ENCODE measurements around the gene ARMH3.
A peak's percentile ranks its signal among the peaks of the same experiment; 100 is the strongest.
"Not testable (repeated sequence)": the region's sequence is repeated elsewhere in the genome, so short reads cannot be mapped to it uniquely, and the experiment has no call there.

ARMH3 gene, protein sequence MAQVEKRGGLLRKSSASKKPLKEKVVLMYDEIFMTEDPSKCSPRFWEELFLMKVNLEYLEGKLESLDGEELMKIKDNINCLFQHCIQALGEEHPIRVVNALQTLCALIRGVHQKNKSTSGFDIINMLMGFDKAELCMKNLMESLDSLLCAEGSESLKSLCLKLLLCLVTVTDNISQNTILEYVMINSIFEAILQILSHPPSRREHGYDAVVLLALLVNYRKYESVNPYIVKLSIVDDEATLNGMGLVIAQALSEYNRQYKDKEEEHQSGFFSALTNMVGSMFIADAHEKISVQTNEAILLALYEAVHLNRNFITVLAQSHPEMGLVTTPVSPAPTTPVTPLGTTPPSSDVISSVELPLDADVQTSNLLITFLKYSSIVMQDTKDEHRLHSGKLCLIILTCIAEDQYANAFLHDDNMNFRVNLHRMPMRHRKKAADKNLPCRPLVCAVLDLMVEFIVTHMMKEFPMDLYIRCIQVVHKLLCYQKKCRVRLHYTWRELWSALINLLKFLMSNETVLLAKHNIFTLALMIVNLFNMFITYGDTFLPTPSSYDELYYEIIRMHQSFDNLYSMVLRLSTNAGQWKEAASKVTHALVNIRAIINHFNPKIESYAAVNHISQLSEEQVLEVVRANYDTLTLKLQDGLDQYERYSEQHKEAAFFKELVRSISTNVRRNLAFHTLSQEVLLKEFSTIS

GRCh38 chr10:102055647-102056419, at the start of gene ARMH3:
TSS of gene ARMH3 (minus strand) at chr10:102056173. CDS start at chr10:102040114, 16,059 bp downstream.
- peak; percentile 80 for DNase-seq (ENCODE audit: low read depth)

GRCh38 chr10:102102421-102102820, 46.4 kb upstream of the ARMH3 start:
- DNase-seq (ENCODE audit: low read depth): no peak

DNA sequence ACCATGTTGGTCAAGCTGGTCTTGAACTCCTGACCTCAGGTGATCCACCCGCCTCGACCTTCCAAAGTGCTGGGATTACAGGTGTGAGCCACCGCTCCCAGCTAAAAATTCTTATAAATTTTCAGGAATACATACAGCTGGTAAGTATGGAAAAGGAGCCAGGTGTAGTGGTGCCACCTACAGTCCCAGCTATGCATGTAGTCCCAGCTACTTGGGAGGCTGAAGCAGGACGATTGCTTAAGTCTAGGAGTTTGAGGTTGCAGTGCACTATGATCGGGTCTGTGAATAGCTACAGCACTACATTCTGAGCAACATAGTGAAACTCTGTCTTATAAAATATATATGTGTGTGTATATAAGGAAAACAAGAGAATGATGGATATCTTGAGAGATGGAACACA, 45.2 kb upstream of the ARMH3 start:
- DNase-seq (ENCODE audit: low read depth): no peak

DNA sequence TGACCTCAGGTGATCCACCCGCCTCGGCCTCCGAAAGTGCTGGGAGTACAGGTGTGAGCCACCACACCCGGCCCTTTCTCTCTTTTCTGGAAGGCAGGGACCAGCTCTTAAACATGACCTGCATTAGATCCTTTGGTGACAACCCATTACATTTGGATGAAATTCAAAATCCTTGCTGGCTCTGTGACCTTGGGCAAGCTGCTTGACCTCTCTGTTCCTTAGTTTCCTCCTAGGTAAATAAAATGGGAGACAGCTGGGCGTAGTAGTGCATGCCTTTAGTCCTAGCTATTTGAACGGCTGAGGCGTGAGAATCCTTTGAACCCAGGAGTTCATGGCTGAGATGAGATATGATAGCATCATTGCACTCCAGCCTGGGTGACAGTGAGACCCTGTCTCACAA, 40.5 kb upstream of the ARMH3 start:
- DNase-seq (ENCODE audit: low read depth): no peak

DNA sequence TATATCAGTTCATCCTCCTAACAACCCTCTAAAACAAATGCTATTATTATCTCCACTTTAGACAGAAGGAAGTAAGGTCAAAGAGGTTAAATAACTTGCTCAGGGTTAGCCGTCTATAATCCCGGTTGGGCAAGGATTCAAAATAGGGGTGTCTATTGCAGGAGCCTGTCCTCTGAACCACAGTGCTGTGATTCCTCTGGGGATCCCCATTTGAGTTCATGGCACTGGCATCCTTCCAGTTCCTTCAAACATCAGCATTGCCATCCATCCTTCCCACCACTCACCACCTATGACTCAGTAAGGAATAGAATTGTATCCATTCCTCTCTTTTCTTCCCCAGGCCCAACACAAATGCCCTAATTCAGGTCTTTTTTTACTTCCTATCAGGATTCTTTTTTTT, 34.8 kb upstream of the ARMH3 start:
- DNase-seq (ENCODE audit: low read depth): no peak

- DNase-seq (ENCODE audit: low read depth): no peak
Measured at GRCh38 chr10:102086196-102086595, 30.2 kb upstream of the ARMH3 start.

- DNase-seq (ENCODE audit: low read depth): no peak
Measured at GRCh38 chr10:102085336-102085735, 29.4 kb upstream of the ARMH3 start.

GRCh38 chr10:102083541-102083940, 27.6 kb upstream of the ARMH3 start:
- DNase-seq (ENCODE audit: low read depth): no peak

DNA sequence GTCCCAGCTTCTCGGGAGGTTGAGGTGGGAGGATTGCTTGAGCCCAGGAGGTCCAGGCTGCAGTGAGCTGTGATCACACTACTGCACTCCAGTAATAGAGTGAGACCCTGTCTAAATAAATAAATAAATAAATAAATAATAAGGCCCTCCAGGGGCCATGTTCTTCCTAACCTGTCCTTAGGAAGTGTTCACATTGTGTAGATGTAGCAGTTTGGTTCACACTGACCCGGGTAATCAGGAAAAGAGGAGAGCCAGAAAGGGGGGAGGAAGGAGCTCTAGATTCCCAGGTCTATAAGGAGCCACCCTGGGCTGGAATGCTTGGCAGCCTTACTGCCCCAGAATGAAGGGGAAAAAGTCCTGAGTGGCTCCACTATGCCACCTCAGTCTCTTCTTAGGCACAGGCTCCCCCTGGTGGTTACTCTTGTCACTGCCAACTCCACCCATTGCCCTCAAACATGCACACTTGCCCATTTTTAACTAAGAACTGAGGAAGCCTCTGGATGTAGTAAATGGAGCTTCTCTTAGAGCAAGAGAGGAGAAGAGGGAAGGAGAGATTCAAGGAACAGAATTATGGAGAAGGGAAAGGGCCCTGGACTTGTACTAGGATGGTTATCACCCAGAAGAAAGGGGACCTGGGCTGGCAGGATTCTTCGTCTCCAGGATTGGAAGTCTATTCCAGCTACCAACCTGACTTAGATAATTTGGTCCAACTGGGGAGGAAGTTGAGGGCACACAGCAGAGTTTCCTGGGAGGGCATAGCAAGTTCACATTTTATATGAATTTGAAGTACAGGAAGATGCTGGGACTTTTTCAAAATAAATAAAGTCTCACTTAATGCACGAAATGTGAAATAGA, 16.9 kb upstream of the ARMH3 start:
- peak; percentile 46 for DNase-seq (ENCODE audit: low read depth)

DNA sequence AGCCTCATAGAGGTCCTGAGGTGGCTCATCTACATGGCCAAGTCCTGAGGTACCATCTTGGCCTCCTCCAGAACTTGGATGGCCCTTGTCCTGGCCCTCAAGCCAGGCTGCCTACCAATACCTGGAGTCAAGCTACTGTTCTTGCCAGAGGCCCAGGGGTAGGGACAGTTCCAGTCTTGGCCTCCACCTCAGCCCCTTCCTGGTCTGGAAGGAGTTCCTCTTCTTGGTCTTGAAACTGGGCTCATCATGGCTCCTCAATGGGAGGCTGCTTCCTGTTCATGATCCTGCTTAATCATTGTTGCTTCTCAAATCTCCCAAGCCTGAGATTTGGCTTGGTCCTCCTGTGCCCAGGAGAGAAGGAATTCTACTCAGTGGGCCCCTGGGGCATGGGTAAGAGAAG, 13.1 kb upstream of the ARMH3 start:
- DNase-seq (ENCODE audit: low read depth): no peak

DNA sequence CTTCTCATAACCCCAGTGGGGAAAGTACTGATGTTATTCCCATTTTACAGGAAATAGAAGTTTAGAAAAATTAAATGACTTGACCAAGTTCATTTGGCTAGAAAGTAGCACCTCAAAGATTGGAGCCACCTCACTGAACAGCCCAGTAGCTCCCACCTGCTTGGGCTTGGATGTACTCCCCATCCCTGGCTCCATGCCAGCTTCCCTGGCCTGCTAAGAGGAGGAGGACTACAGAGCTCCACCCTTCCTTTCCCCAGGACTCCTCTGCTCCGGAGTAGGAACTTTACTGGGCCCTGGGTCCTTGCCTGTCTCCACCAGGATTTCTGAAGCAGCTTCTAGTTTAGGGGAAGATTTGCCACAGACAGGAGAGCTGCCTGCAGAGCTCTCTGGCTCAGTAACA, 12.2 kb upstream of the ARMH3 start:
- no peak for DNase-seq (ENCODE audit: low read depth)

DNA sequence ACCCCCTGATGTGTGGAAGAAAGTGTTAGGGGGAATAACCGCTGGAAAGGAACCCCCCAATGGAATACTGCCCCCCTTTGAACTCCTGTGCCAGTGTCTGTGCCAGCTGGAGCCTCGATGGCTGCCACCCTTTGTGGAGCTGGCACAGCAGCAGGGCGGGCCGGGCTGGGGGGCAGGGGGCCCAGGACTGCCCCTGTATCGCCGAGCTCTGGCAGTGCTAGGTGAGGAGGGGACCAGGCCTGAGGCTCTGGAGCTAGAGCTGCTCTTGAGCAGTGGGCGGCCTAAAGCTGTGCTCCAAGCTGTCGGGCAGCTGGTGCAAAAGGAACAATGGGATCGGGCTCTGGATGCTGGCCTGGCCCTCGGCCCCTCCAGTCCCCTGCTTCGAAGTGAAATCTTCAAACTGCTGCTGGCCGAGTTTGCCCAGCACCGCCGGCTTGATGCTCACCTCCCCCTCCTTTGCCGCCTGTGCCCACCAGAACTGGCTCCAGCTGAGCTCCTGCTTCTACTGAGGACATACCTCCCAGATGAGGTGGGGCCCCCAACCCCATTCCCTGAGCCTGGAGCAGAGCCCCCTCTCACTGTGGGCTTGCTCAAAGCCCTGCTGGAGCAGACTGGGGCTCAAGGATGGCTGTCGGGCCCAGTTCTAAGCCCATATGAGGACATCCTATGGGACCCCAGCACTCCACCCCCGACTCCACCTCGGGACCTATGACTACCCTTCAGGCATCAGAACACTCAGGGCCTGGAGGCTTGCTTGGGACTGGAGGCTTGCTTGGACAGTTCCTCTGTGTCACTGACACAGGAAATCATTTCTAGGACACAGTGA, 11.3 kb upstream of the ARMH3 start:
- DNase-seq (ENCODE audit: low read depth): no peak

DNA sequence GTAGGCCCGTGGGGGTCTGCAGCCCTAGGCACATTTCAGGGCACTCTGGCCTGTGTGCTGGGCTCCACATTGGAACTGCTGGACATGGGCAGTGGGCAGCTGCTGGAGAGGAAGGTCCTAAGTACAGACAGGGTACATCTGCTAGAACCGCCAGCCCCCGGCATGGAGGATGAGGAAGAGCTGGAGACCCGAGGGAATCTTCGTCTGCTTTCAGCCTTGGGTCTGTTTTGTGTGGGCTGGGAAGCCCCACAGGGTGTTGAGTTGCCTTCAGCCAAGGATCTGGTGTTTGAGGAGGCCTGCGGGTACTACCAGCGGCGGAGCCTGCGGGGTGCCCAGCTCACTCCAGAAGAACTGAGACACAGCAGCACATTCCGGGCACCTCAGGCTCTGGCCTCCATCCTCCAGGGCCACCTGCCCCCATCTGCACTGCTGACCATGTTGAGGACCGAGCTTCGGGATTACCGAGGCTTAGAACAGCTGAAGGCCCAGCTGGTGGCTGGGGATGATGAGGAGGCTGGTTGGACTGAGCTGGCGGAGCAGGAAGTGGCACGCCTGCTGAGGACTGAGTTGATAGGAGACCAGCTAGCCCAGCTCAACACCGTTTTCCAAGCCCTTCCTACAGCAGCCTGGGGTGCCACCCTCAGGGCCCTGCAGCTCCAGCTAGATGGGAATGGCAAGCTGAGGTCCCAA, 10.6 kb upstream of the ARMH3 start:
- no peak for DNase-seq (ENCODE audit: low read depth)

- DNase-seq (ENCODE audit: low read depth): no peak
Measured at GRCh38 chr10:102065561-102066398, 9.8 kb upstream of the ARMH3 start.

- peak; percentile 81 for DNase-seq (ENCODE audit: low read depth)
Measured at GRCh38 chr10:102064868-102065560, 9.0 kb upstream of the ARMH3 start, which contains the start of gene HPS6. TSS of gene HPS6 (plus strand) at chr10:102065349. CDS start at chr10:102065475, 126 bp downstream.

DNA sequence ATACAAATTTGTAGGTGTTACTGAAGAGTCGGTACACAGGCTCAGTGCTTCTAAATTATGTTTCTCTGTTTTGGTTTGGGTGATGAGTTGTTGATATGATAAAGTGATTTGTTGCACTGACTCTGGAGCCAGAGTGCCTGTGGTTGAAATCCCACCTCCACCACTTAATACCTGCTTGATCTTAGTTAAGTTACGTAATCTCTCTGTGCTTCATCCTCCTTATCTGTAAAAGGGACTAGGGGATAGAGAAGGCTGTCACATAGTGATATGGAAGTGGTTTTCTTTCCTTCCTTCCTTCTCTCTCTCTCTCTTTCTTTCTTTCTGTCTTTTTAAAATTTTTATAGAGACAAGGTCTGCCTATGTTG, 8.5 kb upstream of the ARMH3 start:
- no peak for DNase-seq (ENCODE audit: low read depth)

GRCh38 chr10:102059987-102060386, 4.0 kb upstream of the ARMH3 start:
- no peak for DNase-seq (ENCODE audit: low read depth)

GRCh38 chr10:102054881-102055646, 909 bp downstream of the ARMH3 start:
- DNase-seq (ENCODE audit: low read depth): not testable (repeated sequence)
